ENCODE results near the gene RNF182. TPM values are rescaled to one million over a fixed set of nuclear protein-coding genes. Genes with fewer than 3 reads are reported as not detected.

The RNF182 gene
- total RNA-seq, 2 donors from 2014 or later: 0.33 to 1.6 TPM

GRCh38 chr6:14010275-14010674, 85.5 kb downstream of the RNF182 start:
- ATAC-seq (no peak), DNase-seq (no peak)
- WGBS, 2 donors: 43 to 65% methylated on average over 3 of the region's 3 CpGs
- Histone ChIP-seq H3K27ac (no peak overlapping the region), H3K4me3 (no peak overlapping the region), H3K9me3 (no peaks in the 10 kb centered on the region), H3K27me3 (no peaks in the 10 kb centered on the region), H3K36me3 (replicated peaks in 1 of 2; ENCODE audit: insufficient read depth in 1 of 2, low read depth in 2 of 2) (no peaks in the 10 kb centered on the region), H3K4me1 (no peaks in the 10 kb centered on the region)
- TF ChIP-seq POLR2A (IDR thresholded peaks at IDR 0.05) (no peak), CTCF (IDR thresholded peaks at IDR 0.05) (no peak)
- intact Hi-C loops (cut with DNase I): no loop called here

- H3K4me3 ChIP-seq: no peak overlapping the region
- intact Hi-C loops (cut with DNase I): no loop called here
- peaks cover 16% of the 10 kb centered on the region for H3K4me1 ChIP-seq
- no peaks in the 10 kb centered on the region for H3K9me3 ChIP-seq
- DNase-seq (no peak), ATAC-seq (no peak)
- H3K27me3 ChIP-seq: no peaks in the 10 kb centered on the region
- WGBS, 2 donors: 83 to 89% methylated on average over 5 of the region's 5 CpGs
- no peak overlapping the region for H3K27ac ChIP-seq
- TF ChIP-seq CTCF (IDR thresholded peaks at IDR 0.05) (no peak), POLR2A (IDR thresholded peaks at IDR 0.05) (no peak)
- no peaks in the 10 kb centered on the region for H3K36me3 ChIP-seq (replicated peaks in 1 of 2; ENCODE audit: insufficient read depth in 1 of 2, low read depth in 2 of 2)
Observed at GRCh38 chr6:14012313-14013030, 87.7 kb downstream of the RNF182 start.

- H3K9me3 ChIP-seq: no peaks in the 10 kb centered on the region
- H3K27me3 ChIP-seq: no peaks in the 10 kb centered on the region
- no peak for ATAC-seq
- 76 to 86% methylated on average over 5 of the region's 5 CpGs for WGBS, 2 donors
- peak overlapping the region in 3 of 4 donors; percentile 65 to 77 (median 74) for H3K27ac ChIP-seq
- no peak for DNase-seq
- H3K4me3 ChIP-seq: no peak overlapping the region
- no peaks in the 10 kb centered on the region for H3K36me3 ChIP-seq (replicated peaks in 1 of 2; ENCODE audit: insufficient read depth in 1 of 2, low read depth in 2 of 2)
- TF ChIP-seq CTCF (IDR thresholded peaks at IDR 0.05) (no peak), POLR2A (IDR thresholded peaks at IDR 0.05) (no peak)
- peaks cover 26% of the 10 kb centered on the region for H3K4me1 ChIP-seq
- intact Hi-C loops (cut with DNase I): no loop called here
Observed at GRCh38 chr6:14015964-14016363, 91.2 kb downstream of the RNF182 start.

- no peaks in the 10 kb centered on the region for H3K27me3 ChIP-seq
- peak overlapping the region in 3 of 4 donors; percentile 65 to 77 (median 74) for H3K27ac ChIP-seq
- intact Hi-C loops (cut with DNase I): no loop called here
- no peaks in the 10 kb centered on the region for H3K36me3 ChIP-seq (replicated peaks in 1 of 2; ENCODE audit: insufficient read depth in 1 of 2, low read depth in 2 of 2)
- whole genome bisulfite sequencing, 2 donors: 81 to 82% methylated on average over 12 of the region's 12 CpGs
- H3K4me1 ChIP-seq: peaks cover 26% of the 10 kb centered on the region
- no peak overlapping the region for H3K4me3 ChIP-seq
- DNase-seq (no peak), ATAC-seq (no peak)
- TF ChIP-seq CTCF (IDR thresholded peaks at IDR 0.05): no peak
- no peak for TF ChIP-seq POLR2A (IDR thresholded peaks at IDR 0.05)
- H3K9me3 ChIP-seq: no peaks in the 10 kb centered on the region
Observed at GRCh38 chr6:14016432-14016831, 91.7 kb downstream of the RNF182 start.

All from body of pancreas (tissue), 4 donors.